ENCODE measurements around the gene CAMK1G.

Gene CAMK1G

DNA sequence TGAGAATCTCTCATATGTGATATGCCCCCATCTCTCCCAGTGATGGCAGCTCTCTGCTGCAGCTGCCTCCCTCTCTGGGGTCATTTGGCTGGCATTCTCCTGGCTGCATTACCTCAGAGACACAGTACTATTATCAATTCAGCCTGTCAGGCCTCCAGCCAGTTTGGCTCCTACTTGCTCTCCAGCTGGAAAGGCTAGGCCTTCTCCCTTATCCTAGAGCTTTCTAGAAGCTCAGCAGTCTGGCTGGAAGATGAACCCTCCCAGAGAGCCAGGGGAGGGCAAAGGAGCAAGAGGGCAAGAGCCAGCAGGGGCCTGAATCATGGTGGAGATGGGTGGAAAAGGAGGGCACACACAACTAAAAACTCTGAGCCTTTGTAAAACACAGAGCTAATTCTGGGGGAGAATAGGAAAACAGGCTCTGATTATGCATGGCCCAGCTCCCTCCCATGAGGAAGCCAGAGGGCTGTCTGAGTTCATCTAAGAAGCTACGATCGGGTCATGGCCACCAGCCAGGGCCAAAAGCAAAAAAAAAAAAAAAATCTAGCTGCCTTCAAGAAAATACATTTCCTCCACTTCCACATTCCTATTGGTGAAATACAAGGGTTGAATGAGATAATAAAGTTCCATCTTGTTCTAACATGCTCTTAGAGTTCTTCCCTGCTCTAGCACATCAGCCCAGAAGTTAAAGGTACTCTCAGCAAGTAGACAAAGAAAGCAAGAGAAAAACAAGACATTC lies 59.9 kb downstream of the CAMK1G start:
- DNase-seq = no peak

DNA sequence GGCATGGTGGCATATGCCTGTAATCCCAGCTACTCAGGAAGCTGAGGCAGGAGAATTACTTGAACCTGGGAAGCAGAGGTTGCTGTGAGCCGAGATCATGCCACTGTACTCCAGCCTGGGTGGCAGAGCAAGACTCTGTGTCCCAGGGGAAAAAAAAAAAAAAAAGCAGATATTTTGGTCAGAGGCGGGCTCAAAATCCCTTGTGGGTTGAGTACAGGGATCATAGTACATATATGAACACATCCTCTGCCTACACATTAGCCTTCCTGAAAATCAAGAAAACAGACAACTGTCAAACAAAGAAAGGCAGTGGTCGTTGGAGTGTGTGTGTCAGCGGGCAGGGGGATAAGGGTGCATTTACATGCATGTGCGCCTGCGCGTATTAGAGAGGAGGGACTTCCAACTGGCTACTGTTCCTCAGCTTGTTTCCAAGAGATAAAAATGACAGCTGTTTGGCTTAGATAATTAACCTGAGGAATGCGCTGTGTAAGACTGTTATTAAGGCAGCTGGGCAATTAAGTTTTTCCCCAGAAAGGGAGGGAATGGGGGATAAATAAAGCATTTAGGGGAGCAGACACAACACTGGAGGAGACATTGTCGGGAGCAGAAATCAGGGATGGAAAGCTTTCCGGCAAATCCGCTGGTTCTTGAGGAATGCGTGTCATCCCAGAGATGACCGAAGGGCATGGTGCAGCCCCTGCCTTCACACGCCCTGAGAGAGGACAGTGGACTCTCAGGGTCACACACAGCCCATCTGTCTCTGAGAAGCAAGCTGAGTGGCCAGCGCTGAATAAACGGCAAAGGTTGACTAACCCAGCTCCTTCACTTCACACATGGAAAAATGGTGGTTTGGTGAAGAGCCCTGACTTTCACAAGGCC lies 62.3 kb downstream of the CAMK1G start:
- no peak for DNase-seq

DNA sequence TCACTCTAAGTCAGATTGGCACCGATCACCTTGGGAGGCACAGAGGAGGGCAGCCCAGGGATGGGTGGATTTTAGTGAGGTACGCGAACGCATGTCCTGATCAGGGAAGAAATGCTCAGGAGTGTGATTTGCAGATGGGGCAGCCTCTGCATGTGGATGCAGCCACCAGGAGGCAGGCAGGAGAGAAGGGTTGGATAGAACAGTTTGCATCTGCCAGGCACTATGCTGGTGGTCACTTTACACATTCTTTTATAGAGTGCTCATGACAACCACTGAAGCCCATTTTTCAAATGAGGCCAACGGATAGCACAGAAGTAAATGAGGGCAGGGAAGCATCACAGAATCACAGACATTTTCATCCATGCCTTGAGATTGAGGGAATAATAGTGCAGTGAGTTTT lies 63.0 kb downstream of the CAMK1G start:
- no peak for DNase-seq

- peak; percentile 20 for DNase-seq
Measured at GRCh38 chr1:209647156-209647555, 63.6 kb downstream of the CAMK1G start.

DNA sequence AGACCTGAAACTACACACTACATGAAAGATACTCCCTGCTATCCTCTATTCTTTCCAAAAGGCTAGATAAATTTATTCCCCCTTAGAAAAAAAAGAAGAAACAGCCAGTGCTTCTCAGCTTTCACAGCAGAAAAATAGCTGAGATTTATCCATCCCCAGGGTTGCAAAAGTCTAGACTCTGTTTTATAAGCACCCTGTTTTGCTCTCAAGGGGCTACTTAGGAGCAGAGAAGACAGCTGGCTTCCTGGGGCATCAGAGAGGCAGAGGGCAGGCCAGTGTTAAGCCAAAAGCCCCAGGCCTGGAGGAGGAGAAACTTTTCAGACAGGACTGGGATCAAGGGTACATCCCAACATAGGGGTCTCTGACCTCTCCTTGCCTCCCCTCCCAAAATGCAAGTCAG lies 64.8 kb downstream of the CAMK1G start:
- DNase-seq = no peak

- peak; percentile 95 for DNase-seq
Measured at GRCh38 chr1:209648931-209649776, 65.6 kb downstream of the CAMK1G start.

GRCh38 chr1:209650454-209650853 lies 66.9 kb downstream of the CAMK1G start:
- peak; percentile 87 for DNase-seq

- DNase-seq = peak; percentile 83
Measured at GRCh38 chr1:209651138-209651587, 67.6 kb downstream of the CAMK1G start.

- DNase-seq = no peak
Measured at GRCh38 chr1:209652121-209652735, 68.7 kb downstream of the CAMK1G start, which contains the start of gene LAMB3. Gene LAMB3, minus strand, starts transcription at chr1:209652425. Its CDS starts 1,481 bp downstream, at chr1:209650944.

GRCh38 chr1:209652873-209653401 lies 69.4 kb downstream of the CAMK1G start:
- DNase-seq = peak; percentile 28

DNA sequence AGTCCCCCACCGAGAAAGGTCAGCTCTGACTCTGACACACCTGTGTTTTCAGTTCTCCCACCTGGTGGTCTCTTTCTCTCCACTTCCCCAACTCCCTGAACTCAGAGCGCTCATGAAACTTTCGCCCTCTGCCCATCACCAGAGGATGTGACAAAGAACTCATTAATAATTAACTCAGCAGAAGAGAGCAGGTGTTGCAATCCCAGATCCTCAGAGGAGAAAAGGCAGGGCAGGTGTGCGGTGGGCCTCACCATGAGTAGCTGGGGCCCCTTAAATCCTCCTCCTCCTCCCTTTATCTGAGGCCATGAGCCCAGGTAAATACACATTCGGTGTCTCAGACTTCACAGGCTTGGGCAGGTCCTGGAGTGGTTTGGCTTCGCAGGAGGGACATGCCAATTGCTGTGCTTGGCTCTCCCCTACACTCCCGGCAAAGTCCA lies 70.4 kb downstream of the CAMK1G start:
- no peak for DNase-seq

DNA sequence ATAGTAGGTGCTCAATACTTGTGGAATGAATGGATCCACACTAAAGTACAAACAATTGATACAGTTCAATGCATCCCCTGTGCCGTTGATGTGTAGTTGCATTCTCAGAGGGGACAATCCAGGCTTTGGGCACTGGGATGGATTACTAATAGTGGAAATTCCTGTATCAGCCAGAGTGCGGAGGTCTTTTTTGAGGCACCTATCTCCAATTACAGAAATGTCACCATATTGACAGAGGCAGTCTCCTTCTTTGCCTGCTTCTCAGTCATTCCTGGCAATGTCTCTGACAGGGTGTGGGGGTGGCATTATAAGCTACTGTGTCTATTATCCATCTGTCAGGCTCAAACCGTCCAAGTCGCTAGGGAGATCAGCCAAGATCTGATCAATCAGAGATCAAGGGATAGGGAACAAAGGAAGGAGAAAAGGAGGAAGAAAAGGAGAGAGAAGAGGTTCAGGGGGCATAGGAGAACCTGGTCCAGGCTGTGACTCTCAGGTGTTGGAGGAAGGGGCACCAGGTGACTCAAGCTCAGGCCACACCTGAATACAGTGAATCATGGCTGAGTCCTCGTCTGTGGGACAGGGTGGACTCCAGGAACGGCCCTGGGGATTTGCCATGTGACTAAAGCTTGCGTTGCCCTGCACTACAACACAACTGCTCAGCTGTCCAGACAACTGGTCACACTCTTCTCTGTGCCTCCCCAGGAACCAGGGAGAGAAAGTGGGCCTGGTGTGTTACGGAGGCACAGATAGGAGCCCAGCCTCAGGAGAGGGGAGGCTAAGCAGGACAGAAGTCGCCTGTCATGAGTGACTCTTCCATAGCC lies 72.1 kb downstream of the CAMK1G start:
- DNase-seq = no peak

GRCh38 chr1:209657140-209657879 lies 73.8 kb downstream of the CAMK1G start:
- DNase-seq = peak; percentile 9

DNA sequence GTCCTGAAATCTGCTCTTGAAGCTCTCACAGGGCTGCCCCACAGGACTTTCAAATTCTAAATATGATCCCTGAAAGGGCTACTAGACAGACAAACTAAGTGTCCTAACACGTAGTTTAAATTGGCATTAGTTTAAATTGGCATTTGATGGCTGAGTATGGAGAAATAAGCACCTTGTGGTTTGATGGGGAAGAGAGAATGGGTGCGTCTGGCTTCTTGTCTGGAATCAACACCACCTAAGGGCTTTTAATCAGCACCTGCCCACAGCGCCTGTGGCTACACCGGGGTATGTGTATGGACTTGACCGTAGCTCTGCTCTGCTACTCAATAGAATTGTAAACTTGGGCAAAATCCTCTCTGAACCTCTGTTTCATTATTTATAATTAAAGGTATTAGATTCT lies 74.4 kb downstream of the CAMK1G start:
- no peak for DNase-seq

GRCh38 chr1:209659909-209660308 lies 76.4 kb downstream of the CAMK1G start:
- peak; percentile 85 for DNase-seq

GRCh38 chr1:209661071-209661470 lies 77.6 kb downstream of the CAMK1G start:
- DNase-seq = no peak

DNA sequence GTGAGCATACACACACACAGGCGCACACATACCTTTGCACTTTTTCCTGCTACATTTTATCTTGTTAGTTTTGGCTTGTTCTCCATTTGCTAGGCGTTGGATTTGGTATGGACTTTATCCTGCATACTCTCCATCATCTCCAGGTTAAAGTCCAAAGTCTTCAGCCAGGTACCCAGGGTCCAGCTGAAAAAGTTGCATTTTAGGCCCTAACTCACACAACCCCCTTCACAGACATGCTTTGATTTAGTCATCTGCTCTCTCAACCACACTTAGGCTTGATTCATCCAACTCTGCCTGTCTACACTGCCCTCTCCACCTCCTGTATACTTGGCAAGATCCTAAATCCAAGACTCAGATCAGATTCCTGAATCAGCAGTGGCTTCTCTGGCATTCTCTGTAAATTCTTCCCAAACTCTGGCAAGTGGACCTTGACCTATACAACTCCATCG lies 79.4 kb downstream of the CAMK1G start:
- DNase-seq = no peak
